NOMO-1 (cell line): ENCODE measurements around the gene FKRP.
A peak's percentile ranks its signal among the peaks of the same experiment; 100 is the strongest.
"Not testable (repeated sequence)": the region's sequence is repeated elsewhere in the genome, so short reads cannot be mapped to it uniquely, and the experiment has no call there.

Experiments used
- DNase-seq, 2 experiments: peaks; one replicate each; lab custom pipeline; 2025; ENCODE audit not compliant: unreplicated experiment in 2 of 2; lab: John Stamatoyannopoulos, UW

The FKRP gene

GRCh38 chr19:46755853-46756543 lies 10.1 kb downstream of the FKRP start:
- DNase-seq: no peak

DNA sequence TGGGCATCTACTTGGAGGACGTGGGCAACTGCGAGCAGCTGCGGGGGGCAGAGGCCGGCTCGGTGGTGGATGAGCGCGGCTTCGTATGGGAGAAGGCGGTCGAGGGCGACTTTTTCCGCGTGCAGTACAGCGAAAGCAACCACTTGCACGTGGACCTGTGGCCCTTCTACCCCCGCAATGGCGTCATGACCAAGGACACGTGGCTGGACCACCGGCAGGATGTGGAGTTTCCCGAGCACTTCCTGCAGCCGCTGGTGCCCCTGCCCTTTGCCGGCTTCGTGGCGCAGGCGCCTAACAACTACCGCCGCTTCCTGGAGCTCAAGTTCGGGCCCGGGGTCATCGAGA lies 10.7 kb downstream of the FKRP start:
- DNase-seq: no peak

GRCh38 chr19:46759206-46759605 lies 13.3 kb downstream of the FKRP start:
- DNase-seq: no peak

DNA sequence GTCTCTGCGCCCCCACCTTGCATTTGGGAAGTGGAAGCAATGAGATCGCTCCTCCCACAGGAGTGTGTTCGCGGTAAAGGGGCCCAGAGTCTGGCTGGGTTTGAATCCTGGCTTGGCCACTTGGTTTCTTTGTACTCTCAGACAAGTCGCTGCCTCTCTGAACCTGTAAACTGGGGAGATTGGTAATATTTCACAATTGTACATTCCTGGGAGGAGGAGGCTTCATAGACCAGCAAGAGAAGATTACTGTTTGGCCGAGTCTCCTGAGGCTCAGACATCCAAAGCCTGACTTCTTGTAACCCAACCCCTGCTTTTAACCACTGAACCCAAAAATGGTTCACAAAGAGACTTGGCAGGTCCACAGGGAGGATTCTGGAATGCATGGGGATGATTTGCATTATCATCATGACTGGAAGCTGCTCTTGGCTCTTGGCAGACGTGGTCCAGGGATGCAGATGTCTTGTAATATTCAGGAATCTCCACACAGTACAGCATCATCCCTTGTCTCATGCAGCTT lies 14.0 kb downstream of the FKRP start:
- DNase-seq: no peak

DNA sequence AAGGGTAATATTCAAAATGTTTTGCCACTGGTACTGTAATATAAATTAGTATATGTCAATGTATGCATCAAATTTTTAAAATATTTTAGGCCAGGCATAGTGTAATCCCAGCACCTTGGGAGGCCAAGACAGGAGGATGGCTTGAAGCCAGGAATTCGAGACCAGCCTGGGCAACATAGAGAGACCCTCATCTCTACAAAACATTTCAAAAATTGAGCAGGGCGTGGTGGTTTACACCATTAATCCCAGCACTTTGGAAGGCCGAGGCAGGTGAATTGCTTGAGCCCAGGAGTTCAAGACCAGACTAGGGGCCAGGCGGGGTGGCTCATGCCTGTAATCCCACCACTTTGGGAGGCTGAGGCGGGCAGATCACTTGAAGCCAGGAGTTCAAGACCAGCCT lies 14.5 kb downstream of the FKRP start:
- no peak for DNase-seq

DNA sequence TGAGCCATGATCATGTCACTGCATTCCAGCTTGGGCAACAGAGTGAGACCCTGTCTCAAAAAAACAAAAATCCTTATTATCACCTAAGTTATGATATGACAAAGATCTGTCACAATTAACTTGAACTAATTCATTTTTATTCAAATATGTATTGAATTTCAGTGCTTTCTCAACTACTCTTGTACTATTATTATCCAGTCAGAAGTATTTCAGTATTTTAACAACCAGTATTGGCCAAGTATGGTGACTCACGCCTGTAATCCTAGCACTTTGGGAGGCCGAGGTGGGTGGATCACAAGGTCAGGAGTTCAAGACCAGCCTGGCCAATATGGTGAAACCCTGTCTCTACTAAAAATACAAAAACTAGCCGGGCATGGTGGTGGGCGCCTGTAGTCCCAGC lies 15.0 kb downstream of the FKRP start:
- DNase-seq: not testable (repeated sequence)

- no peak for DNase-seq
Measured at GRCh38 chr19:46761418-46761831, 15.6 kb downstream of the FKRP start.

- no peak for DNase-seq
Measured at GRCh38 chr19:46762245-46762890, 16.5 kb downstream of the FKRP start.

- DNase-seq: no peak
Measured at GRCh38 chr19:46764817-46765291, 19.0 kb downstream of the FKRP start.

GRCh38 chr19:46766569-46767317 lies 20.9 kb downstream of the FKRP start:
- DNase-seq: peak; percentile 28 to 51

DNA sequence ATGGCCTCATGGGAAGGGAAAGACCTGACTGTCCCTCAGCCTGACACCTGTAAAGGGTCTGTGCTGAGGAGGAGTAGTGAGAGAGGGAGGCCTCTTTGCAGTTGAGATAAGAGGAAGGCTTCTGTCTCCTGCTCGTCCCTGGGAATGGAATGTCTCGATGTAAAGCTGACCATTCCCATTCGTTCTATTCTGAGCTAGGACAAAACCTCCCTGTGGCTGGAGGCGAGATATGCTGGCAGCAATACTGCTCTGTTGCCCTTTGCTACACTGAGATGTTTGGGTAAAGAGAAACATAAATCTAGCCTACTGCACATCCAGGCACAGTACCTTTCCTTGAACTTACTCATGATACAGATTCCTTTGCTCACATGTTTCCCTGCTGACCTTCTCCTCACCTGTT lies 22.9 kb downstream of the FKRP start:
- not testable (repeated sequence) for DNase-seq

DNA sequence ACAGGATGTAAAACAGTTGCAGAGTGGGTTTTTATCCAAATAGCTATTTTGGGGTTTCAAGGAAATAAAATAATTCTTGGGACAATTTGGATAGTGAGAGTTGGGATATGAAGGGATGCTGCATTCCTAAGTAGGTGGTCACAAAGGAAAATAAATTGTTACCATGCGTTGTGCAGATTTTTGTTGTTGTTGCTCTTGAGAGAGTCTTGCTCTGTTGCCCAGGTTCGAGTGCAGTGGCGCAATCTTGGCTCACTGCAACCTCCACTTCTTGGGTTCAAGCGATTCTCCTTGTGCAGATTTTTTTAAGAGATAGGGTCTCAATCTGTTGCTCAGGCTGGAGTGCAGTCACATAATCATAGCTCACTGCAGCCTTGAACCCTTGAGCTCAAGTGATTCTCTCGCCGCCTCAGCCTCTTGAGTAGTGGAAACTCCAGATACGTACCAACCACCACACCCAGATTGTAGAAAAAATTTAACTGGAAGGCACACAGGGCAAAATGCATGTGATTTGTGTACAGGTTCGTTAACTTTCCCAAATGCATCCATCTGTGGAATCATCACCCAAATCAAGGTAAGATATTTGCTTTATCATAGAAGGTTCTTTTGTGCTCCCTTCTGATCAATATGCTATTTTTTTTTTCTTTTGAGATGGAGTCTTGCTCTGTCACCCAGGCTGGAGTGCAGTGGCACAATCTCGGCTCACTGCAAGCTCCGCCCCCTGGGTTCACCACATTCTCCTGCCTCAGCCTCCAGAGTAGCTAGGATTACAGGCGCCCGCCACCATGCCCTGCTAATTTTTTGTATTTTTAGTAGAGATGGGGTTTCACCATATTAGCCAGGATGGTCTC lies 26.5 kb downstream of the FKRP start:
- DNase-seq: no peak

DNA sequence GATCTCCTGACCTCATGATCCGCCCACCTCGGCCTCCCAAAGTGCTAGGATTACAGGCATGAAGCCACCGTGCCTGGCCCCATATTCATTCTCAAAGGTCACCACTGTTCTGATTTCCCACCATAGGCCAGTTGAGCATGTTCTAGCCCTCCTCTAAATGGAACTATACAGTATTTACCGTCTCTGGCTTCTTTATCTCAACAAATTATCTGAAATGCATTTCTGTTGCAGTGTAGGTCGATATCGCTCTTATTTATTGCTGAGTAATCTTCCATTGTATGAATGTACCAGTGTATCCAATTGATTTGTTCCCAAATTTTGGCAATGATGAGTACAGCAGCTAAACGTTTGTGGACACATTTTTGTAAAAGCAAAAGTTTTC lies 27.2 kb downstream of the FKRP start:
- DNase-seq: no peak

DNA sequence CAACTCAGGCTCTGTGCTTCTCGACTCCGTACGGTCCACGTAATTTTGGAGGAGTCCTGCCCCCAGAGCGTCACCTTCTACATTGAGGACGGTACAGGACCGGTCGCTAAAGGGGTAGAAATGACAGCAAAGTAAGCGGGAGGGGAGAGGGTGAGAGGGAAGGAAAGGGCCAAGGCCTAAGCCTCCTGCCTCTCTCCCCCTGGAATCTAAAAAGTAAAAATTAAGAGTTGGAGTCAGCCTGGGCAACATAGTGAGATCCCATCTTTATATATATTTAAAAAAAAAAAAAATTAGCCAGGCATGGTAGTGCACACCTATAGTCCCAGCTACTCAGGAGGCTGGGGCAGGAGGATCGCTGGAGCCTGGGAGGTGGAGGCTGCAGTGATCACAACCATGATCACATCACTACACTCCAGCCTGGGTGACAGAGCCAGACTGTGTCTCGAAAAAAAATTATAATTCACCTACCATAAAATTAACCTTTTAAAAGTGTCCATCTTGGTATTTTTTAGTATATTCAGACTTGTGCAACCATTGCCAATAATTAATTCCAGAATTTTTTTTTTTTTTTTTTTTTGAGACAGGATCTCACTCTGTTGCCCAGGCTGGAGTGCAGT lies 29.9 kb downstream of the FKRP start:
- DNase-seq: no peak

GRCh38 chr19:46776927-46777911 lies 31.4 kb downstream of the FKRP start:
- no peak for DNase-seq

GRCh38 chr19:46777956-46778645 lies 32.2 kb downstream of the FKRP start:
- DNase-seq: not testable (repeated sequence)

GRCh38 chr19:46782355-46783019 lies 36.6 kb downstream of the FKRP start:
- no peak for DNase-seq

DNA sequence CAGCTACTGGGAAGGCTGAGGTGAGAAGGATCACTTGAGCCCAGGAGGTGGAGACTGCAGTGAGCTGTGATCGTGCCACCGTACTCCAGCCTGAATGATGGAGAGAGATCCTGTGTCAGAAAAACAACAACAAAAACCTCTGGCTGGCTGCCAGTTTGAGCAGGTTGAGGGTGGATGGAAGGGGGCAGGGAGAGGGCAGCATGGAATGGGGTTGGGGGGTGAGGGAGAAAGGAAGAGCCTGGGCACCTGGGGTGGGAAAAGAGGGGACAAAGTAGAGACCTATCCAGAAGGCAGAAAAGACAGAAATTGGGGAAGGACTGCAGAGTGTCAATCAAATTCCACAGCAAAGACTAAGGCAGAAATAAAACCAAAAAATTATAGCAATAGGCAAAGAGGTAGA lies 37.8 kb downstream of the FKRP start:
- DNase-seq: no peak
